Liver (tissue), 9 donors: ENCODE measurements around the gene SUGCT. TPM values are rescaled to one million over a fixed set of nuclear protein-coding genes. Genes with fewer than 3 reads are reported as not detected.

Experiments
- DNase-seq: peaks from one replicate; pipeline ENCODE4 v3.0.0-alpha.2; 2017; ENCODE audit warnings: low spot score
- H3K27ac ChIP-seq, 2 donors: one replicate each; pipeline ENCODE4 v1.7.0; 2013; ENCODE audit warnings: inconsistent platforms in 2 of 2, low read length in 2 of 2, control low read depth in 1 of 2, low read depth in 1 of 2, mild to moderate bottlenecking in 1 of 2
- H3K27me3 ChIP-seq, 4 donors: one replicate each; pipeline versions ENCODE4 v1.6.1 to v1.7.0; 2013; ENCODE audit warnings: low read length in 3 of 4, inconsistent platforms in 1 of 4, mild to moderate bottlenecking in 1 of 4, moderate library complexity in 1 of 4; ENCODE audit not compliant: control insufficient read depth in 4 of 4, insufficient read depth in 4 of 4
- H3K36me3 ChIP-seq, 4 donors: one replicate each; pipeline versions ENCODE4 v1.6.1 to v1.7.0; 2013; ENCODE audit warnings: low read length in 3 of 4, mild to moderate bottlenecking in 3 of 4, low read depth in 1 of 4, moderate library complexity in 1 of 4; ENCODE audit not compliant: control insufficient read depth in 4 of 4, insufficient read depth in 3 of 4
- H3K4me1 ChIP-seq, 4 donors: one replicate each; pipeline versions ENCODE4 v1.6.1 to v1.7.0; 2013; ENCODE audit warnings: low read length in 3 of 4, mild to moderate bottlenecking in 3 of 4, moderate library complexity in 1 of 4; ENCODE audit not compliant: control insufficient read depth in 4 of 4, insufficient read depth in 4 of 4
- H3K4me3 ChIP-seq, 3 donors: one replicate each; pipeline versions ENCODE4 v1.6.1 to v1.7.0; 2013; ENCODE audit warnings: low read length in 3 of 3, control low read depth in 1 of 3, low read depth in 1 of 3, mild to moderate bottlenecking in 1 of 3
- H3K9ac ChIP-seq, 2 donors: one replicate each; pipeline ENCODE4 v1.7.0; 2013; ENCODE audit warnings: low read length in 2 of 2, mild to moderate bottlenecking in 2 of 2, moderate library complexity in 2 of 2, control low read depth in 1 of 2, low read depth in 1 of 2
- H3K9me3 ChIP-seq, 4 donors: one replicate each; pipeline versions ENCODE4 v1.6.1 to v1.7.0; 2013; ENCODE audit warnings: low read length in 3 of 4; ENCODE audit not compliant: control insufficient read depth in 4 of 4
- FOXA1 ChIP-seq: IDR thresholded peaks from 2 replicates; pipeline ENCODE4 v1.6.1; 2016; ENCODE audit warnings: antibody characterized with exemption
- GABPA ChIP-seq, 2 donors: IDR thresholded peaks in 1 of 2; conservative IDR thresholded peaks in 1 of 2; 2 replicates each; pipeline ENCODE4 v1.6.1; 2016; ENCODE audit warnings: antibody characterized with exemption in 2 of 2, mild to moderate bottlenecking in 1 of 2, moderate library complexity in 1 of 2
- HNF4A ChIP-seq, 2 donors: conservative IDR thresholded peaks; 2 replicates each; pipeline ENCODE4 v1.6.1; 2016; ENCODE audit warnings: antibody characterized with exemption in 2 of 2, mild to moderate bottlenecking in 2 of 2
- HNF4G ChIP-seq: IDR thresholded peaks from 2 replicates; pipeline ENCODE4 v1.6.1; 2016; ENCODE audit warnings: antibody characterized with exemption
- JUND ChIP-seq, 2 donors: IDR thresholded peaks; 2 replicates each; pipeline ENCODE4 v1.6.1; 2016; ENCODE audit warnings: antibody characterized with exemption in 2 of 2
- NR2F2 ChIP-seq: IDR thresholded peaks from 2 replicates; pipeline ENCODE4 v1.6.1; 2016; ENCODE audit warnings: antibody characterized with exemption
- RAD21 ChIP-seq, 2 donors: IDR thresholded peaks; 2 replicates each; pipeline ENCODE4 v1.6.1; 2016; ENCODE audit warnings: antibody characterized with exemption in 2 of 2, mild to moderate bottlenecking in 2 of 2
- RXRA ChIP-seq, 2 donors: IDR thresholded peaks; 2 replicates each; pipeline ENCODE4 v1.6.1; 2017 to 2018; ENCODE audit warnings: antibody characterized with exemption in 2 of 2, mild to moderate bottlenecking in 1 of 2
- SP1 ChIP-seq: IDR thresholded peaks from 2 replicates; pipeline ENCODE4 v1.6.1; 2018; ENCODE audit warnings: antibody characterized with exemption, mild to moderate bottlenecking
- TAF1 ChIP-seq: conservative IDR thresholded peaks from 2 replicates; pipeline ENCODE4 v1.6.1; 2016; ENCODE audit warnings: antibody characterized with exemption, mild to moderate bottlenecking
- YY1 ChIP-seq: IDR thresholded peaks from 2 replicates; pipeline ENCODE4 v1.6.1; 2016; ENCODE audit warnings: antibody characterized with exemption, mild to moderate bottlenecking
- WGBS: extraction: QIAGEN DNeasy Blood & Tissue Kit; methylation state at CpG from one replicate; pipeline ENCODE4 v1.1.7; 2013; 5-methylcytosine and 5-hydroxymethylcytosine counted together
- polyA plus RNA-seq, 2 donors: library from polyadenylated mRNA; stranded (reverse) in 1 of 2; unstranded in 1 of 2; fragments of 200-250 nt in 1 of 2; fragments of >200 nt in 1 of 2; fragmentation: Nextera tagmentation in 1 of 2; extraction: Ambion mirVana in 1 of 2; gene quantifications; one replicate each; pipeline versions ENCODE4 v1.2.1 to v1.2.3, GENCODE V29; 2013 to 2015
- total RNA-seq, 2 donors: library from RNA; depleted of rRNA; stranded (reverse); fragments of >200 nt; gene quantifications; one replicate each; pipeline ENCODE4 v1.2.3, GENCODE V29; 2014
- TF ChIP-seq, protein P1 (sequence below): IDR thresholded peaks from 2 replicates; pipeline ENCODE4 v1.6.1; 2016; ENCODE audit warnings: antibody characterized with exemption
- TF ChIP-seq, protein P2 (sequence below): IDR thresholded peaks from 2 replicates; pipeline ENCODE4 v1.6.1; 2016; ENCODE audit warnings: antibody characterized with exemption
- TF ChIP-seq, protein P3 (sequence below): IDR thresholded peaks from 2 replicates; pipeline ENCODE4 v1.6.1; 2016; ENCODE audit warnings: antibody characterized with exemption, mild to moderate bottlenecking
- TF ChIP-seq, protein P4 (sequence below): IDR thresholded peaks from 2 replicates; pipeline ENCODE4 v1.6.1; 2016; ENCODE audit warnings: antibody characterized with exemption
- TF ChIP-seq, protein P5 (sequence below): fragments of 150-350 bp; IDR thresholded peaks from 2 replicates; pipeline ENCODE4 v1.5.1; 2017; ENCODE audit warnings: improper control_type of control experiment, low read depth, low read length; ENCODE audit not compliant: missing input control
- donor health status: healthy.
- donor health status: healthy.
- donor health status: healthy.
- donor health status: healthy.
- donor health status: healthy.

Gene SUGCT
- total and polyA plus RNA-seq, 4 donors, result 6.2 to 11.9 (median 9.9) TPM

DNA sequence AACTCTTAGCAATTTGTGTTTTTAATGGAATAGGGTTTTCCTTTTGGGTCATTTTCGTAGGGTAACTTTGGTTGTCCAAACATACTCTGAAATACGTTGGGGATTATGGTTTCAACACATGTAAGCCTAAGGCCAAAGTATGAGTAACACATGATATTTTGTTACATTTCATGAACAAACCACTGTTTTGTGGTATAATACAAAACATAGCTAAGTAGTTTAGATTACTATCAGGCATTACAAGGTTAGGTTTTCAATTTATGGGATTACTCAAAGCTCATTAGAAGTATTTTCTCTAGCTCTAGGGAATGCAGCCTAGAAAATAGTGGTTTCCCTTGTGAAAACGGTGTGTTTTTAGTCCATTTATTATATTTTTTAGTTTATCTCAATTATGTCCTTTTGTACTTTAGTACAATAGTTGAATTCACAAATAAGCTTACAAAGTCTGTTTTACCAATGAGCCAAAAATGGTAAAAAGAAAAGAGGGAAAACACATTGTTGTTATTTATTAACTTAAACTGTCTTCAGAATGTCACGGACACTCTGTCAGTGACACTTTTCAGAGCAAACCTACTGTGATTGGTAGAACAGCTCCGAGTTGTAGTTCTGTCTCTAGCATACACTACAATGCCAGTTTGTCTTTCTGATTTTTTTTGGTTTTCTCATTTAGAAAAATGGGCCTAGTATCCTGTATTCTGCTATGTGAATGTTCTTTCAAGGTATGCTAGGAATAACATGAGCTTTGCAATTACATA is 473.7 kb downstream of the SUGCT start:
- WGBS, result 72% methylated on average over 5 of the region's 5 CpGs
- H3K9ac ChIP-seq, result no peak overlapping the region
- H3K36me3 ChIP-seq, result no peaks in the 10 kb centered on the region
- H3K4me1 ChIP-seq, result peaks cover 0 to 5% (median 0%) of the 10 kb centered on the region in 4 donors
- H3K4me3 ChIP-seq, result no peak overlapping the region
- no peaks in the 10 kb centered on the region for H3K27me3 ChIP-seq
- TF ChIP-seq SP1 (no peak), HNF4A (conservative IDR thresholded peaks at IDR 0.05) (peak; percentile 35 to 57)
- TF ChIP-seq, protein P1, sequence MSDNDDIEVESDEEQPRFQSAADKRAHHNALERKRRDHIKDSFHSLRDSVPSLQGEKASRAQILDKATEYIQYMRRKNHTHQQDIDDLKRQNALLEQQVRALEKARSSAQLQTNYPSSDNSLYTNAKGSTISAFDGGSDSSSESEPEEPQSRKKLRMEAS, result no peak
- TF ChIP-seq, protein P2, sequence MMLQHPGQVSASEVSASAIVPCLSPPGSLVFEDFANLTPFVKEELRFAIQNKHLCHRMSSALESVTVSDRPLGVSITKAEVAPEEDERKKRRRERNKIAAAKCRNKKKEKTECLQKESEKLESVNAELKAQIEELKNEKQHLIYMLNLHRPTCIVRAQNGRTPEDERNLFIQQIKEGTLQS, result no peak
- no peak for DNase-seq
- no peak overlapping the region for H3K27ac ChIP-seq
- H3K9me3 ChIP-seq, result no peaks in the 10 kb centered on the region

DNA sequence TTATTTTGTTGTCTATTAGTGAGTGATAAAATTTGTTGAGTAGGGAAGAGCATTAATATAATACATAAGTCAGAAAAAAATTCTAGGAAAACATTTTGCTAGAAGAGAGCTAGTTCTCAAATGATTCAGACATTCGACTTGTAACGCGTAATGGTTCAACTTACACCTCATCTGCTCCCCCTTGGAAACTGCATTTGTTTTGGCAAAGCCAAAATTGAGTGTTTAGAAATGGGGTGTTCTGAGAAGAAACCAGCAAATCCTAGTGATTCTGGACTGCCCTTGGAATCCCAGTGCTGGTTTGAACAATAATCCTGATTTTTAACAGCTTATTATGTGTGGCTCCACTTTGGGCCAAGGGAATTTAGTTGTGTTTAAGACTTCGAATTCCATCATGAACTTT is 475.7 kb downstream of the SUGCT start:
- no peak overlapping the region for H3K4me3 ChIP-seq
- no peak for DNase-seq

More for the DNA sequence above, 475.7 kb downstream of the SUGCT start:
- WGBS, result 91% methylated on average over 4 of the region's 4 CpGs
- Histone ChIP-seq H3K27ac (no peak overlapping the region), H3K9me3 (no peaks in the 10 kb centered on the region), H3K27me3 (no peaks in the 10 kb centered on the region), H3K9ac (no peak overlapping the region), H3K36me3 (no peaks in the 10 kb centered on the region), H3K4me1 (no peaks in the 10 kb centered on the region)
- TF ChIP-seq, protein P1, result no peak
- TF ChIP-seq RAD21 (IDR thresholded peaks at IDR 0.05), result no peak
- TF ChIP-seq, protein P3, sequence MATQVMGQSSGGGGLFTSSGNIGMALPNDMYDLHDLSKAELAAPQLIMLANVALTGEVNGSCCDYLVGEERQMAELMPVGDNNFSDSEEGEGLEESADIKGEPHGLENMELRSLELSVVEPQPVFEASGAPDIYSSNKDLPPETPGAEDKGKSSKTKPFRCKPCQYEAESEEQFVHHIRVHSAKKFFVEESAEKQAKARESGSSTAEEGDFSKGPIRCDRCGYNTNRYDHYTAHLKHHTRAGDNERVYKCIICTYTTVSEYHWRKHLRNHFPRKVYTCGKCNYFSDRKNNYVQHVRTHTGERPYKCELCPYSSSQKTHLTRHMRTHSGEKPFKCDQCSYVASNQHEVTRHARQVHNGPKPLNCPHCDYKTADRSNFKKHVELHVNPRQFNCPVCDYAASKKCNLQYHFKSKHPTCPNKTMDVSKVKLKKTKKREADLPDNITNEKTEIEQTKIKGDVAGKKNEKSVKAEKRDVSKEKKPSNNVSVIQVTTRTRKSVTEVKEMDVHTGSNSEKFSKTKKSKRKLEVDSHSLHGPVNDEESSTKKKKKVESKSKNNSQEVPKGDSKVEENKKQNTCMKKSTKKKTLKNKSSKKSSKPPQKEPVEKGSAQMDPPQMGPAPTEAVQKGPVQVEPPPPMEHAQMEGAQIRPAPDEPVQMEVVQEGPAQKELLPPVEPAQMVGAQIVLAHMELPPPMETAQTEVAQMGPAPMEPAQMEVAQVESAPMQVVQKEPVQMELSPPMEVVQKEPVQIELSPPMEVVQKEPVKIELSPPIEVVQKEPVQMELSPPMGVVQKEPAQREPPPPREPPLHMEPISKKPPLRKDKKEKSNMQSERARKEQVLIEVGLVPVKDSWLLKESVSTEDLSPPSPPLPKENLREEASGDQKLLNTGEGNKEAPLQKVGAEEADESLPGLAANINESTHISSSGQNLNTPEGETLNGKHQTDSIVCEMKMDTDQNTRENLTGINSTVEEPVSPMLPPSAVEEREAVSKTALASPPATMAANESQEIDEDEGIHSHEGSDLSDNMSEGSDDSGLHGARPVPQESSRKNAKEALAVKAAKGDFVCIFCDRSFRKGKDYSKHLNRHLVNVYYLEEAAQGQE, result no peak
- no peak for TF ChIP-seq HNF4G
- TF ChIP-seq, protein P4, sequence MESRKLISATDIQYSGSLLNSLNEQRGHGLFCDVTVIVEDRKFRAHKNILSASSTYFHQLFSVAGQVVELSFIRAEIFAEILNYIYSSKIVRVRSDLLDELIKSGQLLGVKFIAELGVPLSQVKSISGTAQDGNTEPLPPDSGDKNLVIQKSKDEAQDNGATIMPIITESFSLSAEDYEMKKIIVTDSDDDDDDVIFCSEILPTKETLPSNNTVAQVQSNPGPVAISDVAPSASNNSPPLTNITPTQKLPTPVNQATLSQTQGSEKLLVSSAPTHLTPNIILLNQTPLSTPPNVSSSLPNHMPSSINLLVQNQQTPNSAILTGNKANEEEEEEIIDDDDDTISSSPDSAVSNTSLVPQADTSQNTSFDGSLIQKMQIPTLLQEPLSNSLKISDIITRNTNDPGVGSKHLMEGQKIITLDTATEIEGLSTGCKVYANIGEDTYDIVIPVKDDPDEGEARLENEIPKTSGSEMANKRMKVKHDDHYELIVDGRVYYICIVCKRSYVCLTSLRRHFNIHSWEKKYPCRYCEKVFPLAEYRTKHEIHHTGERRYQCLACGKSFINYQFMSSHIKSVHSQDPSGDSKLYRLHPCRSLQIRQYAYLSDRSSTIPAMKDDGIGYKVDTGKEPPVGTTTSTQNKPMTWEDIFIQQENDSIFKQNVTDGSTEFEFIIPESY, result no peak
- no peak for TF ChIP-seq HNF4A (conservative IDR thresholded peaks at IDR 0.05)
- no peak for TF ChIP-seq FOXA1
- TF ChIP-seq YY1, result no peak
- TF ChIP-seq SP1, result no peak
- no peak for TF ChIP-seq GABPA (IDR thresholded peaks at IDR 0.05 in 1 of 2, conservative IDR thresholded peaks at IDR 0.05 in 1 of 2)
- no peak for TF ChIP-seq NR2F2
- TF ChIP-seq, protein P5, sequence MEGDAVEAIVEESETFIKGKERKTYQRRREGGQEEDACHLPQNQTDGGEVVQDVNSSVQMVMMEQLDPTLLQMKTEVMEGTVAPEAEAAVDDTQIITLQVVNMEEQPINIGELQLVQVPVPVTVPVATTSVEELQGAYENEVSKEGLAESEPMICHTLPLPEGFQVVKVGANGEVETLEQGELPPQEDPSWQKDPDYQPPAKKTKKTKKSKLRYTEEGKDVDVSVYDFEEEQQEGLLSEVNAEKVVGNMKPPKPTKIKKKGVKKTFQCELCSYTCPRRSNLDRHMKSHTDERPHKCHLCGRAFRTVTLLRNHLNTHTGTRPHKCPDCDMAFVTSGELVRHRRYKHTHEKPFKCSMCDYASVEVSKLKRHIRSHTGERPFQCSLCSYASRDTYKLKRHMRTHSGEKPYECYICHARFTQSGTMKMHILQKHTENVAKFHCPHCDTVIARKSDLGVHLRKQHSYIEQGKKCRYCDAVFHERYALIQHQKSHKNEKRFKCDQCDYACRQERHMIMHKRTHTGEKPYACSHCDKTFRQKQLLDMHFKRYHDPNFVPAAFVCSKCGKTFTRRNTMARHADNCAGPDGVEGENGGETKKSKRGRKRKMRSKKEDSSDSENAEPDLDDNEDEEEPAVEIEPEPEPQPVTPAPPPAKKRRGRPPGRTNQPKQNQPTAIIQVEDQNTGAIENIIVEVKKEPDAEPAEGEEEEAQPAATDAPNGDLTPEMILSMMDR, result no peak
- no peak for TF ChIP-seq JUND (IDR thresholded peaks at IDR 0.05)
- TF ChIP-seq, protein P2, result no peak
- no peak for TF ChIP-seq TAF1
- no peak for TF ChIP-seq RXRA (IDR thresholded peaks at IDR 0.05)
